Astrocyte (in vitro differentiated cells and primary cell): ENCODE results near the gene DIAPH2.

Source experiments
- EZH2 ChIP-seq: IDR thresholded peaks from 2 replicates; pipeline ENCODE4 v1.6.1; 2012; ENCODE audit warnings: mild to moderate bottlenecking, low read length, inconsistent platforms; ENCODE audit not compliant: insufficient read depth
- TF ChIP-seq, protein P1 (sequence below): IDR thresholded peaks from 2 replicates; pipeline ENCODE4 v1.5.1; 2011; ENCODE audit warnings: low read depth, mild to moderate bottlenecking, inconsistent platforms, low read length, moderate library complexity; ENCODE audit not compliant: insufficient read depth

DNA sequence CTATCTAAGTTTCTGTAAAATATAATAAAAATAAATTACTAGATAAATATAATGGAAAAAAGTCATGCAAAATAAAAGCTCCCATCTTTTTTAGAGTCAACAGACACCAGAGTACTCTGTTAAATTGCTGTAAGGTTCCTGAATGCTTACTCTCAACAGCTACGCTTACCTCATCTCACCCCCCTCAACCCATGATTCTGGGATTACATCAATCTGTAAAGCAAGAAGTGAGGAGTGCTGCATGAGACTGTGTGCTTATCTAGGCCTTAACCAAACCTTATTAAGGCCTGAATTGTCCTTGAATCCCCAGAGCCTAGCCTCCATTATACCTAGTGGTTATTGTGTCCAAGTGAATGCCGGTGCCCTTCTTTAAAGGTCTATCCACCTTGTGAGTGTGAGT lies 934.9 kb downstream of the DIAPH2 start:
- TF ChIP-seq EZH2: no peak
- TF ChIP-seq, protein P1, sequence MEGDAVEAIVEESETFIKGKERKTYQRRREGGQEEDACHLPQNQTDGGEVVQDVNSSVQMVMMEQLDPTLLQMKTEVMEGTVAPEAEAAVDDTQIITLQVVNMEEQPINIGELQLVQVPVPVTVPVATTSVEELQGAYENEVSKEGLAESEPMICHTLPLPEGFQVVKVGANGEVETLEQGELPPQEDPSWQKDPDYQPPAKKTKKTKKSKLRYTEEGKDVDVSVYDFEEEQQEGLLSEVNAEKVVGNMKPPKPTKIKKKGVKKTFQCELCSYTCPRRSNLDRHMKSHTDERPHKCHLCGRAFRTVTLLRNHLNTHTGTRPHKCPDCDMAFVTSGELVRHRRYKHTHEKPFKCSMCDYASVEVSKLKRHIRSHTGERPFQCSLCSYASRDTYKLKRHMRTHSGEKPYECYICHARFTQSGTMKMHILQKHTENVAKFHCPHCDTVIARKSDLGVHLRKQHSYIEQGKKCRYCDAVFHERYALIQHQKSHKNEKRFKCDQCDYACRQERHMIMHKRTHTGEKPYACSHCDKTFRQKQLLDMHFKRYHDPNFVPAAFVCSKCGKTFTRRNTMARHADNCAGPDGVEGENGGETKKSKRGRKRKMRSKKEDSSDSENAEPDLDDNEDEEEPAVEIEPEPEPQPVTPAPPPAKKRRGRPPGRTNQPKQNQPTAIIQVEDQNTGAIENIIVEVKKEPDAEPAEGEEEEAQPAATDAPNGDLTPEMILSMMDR: no peak
